GM18870 (cell line): ENCODE results near the gene DLST.

ENCODE experiments used
- ATAC-seq: cut with Tn5 transposase; IDR thresholded peaks from one replicate; pipeline ENCODE4 v1.9.1; 2021; ENCODE audit warnings: moderate library complexity; ENCODE audit not compliant: unreplicated experiment

DLST gene

DNA sequence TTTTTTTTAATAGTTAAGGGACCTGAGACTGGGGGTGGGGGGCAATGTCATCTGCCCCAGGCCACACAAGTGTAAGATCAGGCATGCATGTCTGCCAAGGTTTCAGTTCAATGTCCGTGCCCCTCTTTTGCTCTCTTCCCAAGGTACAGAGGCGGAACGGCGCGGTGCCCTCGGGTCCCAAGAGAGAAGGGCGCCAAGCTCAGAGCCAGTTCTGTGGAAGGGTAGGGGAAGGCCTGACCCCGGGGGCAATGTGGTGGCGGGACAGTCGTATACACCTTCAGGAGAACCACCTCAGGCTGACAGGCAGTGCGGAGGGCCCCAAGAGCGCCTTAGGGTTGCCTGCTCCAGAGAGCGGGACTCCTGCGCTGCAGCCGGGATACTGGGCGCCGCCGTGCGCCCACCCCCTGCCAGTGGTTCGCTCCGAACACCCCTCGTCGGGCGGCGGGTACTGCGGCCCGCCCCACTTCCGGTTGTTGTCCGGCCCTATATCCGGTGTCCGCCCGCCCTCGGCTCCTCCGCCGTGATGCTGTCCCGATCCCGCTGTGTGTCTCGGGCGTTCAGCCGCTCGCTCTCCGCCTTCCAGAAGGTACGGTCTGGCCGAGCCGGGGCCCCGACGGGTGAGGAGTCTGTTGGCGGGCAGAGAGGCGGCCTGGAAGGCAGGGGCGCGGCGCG, at the start of gene DLST:
DLST (plus strand) TSS at position 486 of the 672 bp plus-strand sequence; CDS start at position 524, 38 bp downstream.
- peak; percentile 67 for ATAC-seq

DNA sequence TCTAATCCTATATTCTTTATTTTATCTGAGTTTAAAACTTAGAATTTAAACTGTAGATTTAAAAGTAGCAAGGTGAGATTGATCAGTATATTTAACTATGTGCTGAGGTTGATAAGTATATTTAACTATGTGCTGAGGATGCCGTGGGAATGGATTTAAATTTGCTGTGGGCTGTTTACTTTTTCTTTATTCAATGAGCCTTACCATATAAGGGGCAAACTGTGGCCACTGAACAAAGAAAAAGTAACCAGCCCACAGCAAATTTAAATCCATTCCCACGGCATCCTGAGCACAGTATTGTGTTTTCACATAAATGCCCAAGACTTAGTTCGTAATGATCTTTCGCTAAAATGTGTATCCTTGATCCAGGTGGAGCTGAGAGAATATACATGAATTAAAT, 48.9 kb upstream of the DLST start:
- ATAC-seq: no peak

DNA sequence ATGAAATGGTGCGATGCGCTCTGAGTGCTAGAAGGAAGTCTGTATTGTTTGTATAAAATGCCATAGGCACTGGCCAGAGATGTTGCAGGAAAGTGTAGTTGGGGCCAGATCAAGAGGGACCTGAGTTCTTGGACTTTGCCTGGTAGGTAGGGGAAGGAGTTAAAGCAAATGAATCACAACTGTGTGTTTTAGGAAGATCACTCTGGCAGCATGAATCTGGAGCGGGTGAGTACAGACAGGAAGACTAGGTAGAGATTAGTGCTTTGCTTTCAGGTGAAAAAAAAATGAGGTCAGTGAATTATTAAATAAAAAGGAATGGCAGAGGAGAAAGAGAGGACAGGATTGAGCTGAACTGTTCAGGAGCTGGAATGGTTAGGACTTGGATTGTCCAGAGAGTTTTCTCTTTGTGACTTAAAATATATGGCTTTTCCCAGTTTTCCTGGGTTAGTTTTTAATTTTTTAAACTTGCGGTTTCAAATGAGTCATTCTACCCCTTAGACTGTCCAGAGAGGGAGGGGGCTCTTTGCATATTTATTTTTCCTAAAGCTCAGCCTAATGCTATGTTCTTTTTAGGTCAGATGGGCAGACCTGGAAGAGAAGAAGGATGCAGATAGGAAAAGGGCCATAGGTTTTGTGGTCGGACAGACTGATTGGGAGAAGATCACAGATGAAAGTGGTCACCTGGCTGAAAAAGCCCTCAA, 46.9 kb upstream of the DLST start:
- no peak for ATAC-seq

DNA sequence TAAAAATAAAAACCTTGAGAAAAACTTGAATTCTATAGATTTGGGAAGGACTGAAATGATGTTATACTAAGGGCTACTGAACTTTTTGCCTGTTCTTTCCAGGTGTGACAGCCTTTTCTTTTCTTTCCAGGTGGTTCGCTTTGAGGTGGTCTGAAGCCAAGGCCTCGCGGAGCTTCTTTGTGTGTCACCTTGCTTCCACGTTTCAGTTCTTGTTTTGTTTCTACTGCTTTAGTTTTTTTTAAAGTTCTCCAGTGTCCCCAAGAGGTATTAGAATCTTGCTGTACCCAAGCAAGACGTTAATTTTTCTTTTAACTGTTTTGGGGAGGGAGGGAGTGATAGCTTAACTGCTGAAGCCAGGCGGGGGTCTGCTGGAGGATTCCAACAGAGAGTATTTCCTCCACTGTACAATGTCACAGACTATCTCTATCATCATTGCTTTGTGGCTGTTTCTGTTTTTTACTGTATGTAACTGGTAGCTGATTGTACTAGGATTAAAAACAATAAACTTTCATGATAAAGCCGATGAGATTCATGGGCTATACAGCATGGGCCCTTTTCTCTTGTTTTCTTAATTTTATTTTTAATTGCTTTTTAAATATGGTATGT, 46.0 kb upstream of the DLST start:
- ATAC-seq: no peak

DNA sequence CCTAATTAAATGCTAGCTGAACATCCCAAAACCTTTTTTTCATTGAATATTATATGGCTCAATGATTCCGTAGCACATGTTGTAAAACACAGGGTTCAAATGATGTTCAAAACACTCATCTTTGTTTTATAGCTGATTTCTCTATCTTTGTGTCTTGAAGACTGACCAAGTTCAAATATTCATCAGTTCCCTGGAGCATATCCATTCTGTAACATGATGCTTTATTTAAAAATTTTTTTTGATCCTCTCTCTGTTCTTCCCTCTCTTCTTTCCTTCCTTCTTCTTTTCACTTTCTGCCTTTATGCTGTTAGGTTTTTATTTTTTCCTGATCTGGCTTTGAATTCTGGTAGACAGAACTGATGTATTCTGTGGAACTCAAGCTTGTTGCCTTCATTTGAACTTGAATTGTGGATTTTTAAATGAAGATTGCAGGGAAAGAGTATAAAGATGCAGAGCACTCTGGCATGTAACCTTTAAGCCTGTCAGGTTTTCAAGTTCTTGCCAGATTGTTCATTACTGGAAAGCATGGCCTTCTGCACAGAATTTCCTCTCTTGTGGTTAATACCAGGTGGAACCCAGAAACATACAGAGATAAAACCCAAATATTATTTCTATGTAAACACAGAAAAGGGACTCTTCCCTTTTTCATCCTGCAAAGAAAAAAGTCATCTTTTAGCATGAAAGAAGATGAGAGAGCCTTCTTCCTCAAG, 45.3 kb upstream of the DLST start:
- ATAC-seq: no peak

DNA sequence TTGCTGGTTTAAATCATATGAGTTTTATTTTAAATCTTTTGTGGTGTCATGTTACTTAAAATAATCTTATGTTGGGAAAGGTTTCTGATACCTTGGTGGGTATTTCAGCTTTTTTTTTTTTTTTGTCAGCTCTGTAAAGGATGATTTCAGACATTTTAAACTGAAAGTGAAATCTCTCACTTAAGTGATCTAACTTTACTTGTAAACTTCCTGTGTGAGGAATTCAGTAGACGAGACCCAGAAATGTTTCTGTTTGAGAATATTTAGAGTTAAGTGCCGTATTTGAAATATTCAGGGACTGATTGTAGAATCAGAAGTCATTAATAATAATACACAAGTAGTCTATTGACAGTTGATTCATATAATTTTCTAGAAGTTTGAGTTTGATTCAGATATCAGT, 43.5 kb upstream of the DLST start:
- no peak for ATAC-seq

DNA sequence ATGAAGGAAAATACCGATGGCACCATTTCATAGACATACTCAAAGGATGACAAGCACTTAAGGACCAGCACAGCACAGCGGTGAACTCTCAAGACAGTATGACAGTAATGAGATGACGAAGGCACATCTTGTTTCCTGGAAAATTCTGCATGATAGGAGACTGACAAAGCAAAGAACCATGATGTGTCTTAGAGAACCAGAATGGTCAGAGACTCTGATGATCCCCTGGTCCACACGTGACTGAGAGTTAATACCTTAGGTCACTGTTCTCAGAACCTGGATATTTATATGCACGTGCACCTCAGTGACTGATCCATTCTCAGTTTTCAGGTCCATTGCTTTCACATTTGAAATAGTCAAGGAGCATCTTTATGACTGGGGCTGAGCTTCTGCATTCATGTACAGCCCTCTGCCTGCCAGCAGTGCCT, 41.1 kb upstream of the DLST start:
- ATAC-seq: no peak

DNA sequence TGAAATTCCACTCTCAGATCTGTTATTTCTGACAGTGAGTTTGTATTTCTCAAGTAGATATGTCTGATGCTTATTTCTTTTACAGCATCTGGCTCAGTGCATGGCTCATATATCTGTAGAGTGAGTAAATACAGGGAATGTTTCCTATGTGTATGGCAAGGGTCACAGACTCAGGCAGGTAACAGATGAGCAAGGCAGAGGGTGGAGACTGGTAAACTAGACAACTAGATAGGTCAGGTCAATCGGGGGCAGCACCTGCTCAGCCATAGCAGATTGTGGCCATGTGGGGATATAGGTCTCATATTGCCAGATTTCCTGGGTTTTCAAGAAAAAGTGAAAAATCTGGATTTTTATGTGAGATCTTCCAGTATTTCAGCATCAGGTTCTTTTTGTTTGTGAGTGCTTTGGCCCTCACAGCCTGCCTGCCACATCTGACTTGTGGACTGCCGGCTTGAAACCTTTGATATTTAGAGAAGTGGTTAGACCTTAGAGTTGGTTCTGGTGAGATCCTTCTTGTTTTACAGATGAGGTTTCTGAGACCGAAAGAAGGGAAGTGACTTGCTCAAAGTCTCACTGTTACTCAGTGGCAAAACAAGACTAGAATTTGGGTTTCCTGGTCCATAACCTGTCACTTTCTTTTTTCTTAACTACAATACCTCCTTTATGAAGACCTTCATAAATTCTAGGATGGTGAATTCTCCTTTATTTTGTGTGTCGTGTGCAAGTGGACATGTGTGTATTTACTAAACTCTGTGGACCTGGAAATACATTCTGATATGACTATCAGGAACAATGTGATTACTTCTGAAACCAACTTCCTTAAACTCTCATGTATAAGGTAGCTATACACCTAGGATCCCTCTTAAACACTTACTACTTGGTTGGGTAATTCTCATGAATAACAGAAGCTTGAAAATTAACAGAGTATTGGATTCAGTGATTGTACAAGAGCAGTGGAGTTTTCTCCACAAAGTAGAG, 40.2 kb upstream of the DLST start:
- peak; percentile 74 for ATAC-seq

DNA sequence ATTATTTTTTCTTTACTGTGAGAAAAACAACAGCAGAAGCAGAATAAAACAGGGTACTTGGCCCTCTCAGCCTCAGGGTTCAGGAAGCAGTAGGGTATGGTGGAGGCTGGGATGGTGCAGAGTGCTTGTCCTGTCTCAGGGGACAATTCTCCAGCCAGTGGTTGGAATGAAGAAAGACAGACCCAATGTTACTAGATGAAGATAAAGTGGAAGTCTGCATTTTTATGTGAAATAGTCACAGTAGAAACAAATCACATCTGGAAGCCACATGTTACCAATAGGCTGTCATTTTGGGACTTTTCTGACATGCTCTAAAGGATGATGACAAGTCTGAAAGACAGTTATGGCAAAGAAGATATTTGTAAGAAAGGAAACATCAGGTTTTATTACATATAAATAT, 38.1 kb upstream of the DLST start:
- ATAC-seq: no peak

DNA sequence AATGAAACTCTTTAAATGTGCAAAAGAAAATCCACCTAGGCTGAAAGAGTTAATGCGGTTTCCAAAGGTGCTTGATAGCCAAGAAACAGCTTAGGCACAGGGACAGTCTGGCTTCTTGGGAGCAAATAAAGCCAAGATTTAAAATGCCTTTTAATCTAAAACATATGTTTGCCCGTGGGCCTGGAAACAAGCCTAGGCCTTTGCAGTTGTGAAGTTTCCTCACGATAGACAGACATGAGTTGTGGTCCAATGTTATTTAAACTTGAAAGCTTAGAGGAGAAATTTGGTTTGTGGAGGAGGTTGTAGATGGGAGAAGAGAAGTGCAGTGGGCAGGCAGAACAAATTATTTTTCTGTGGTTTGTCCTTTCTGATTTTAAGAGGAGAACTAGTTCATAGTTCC, 35.5 kb upstream of the DLST start:
- ATAC-seq: no peak

DNA sequence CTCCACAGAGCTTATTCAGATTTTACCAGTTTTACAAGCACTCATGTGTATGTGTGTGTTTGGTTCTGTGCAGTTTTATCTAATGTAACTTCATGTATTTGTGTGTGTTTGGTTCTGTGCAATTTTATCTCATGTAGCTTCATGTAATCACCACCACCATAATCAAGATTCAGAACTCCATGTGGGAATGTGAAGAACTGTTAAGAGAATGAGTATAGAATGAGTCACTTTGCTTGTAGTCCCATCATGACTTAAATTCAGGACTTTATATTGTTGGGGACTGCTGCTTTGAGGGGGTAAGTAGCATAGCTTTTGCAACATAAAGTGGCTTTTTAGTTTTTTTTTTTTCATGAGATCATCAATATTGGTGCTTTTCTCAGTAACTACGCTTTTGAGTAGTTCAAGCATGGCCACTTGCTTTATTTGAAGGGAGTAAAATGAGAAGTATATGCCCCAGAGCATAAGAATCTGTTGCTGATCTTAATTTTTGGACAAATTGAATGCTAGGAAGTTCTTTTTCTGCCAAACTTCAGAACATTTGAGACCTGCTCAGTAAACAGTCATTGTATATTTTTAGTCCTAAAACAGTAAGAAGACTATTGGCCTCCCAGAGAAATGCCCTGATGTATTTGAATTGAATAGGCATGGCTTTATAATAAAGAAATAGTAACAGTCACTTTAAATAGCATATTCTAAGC, 34.6 kb upstream of the DLST start:
- ATAC-seq: no peak

DNA sequence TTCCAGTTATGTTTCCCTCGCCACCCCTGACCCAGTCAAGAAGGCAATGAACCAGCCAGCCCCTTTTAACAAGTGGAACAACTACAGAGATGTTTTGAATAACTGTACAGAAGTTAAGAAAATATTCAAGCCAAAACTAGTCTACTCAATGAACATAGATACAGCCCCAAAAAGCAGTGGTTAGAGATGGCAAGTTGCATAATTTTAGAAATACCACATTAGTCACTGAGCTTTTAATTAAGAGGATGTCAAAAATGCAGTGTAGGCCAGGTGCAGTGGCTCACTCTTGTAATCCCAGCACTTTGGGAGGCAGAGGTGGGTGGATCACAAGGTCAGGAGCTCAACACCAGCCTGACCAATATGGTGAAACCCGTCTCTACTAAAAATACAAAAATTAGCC, 32.9 kb upstream of the DLST start:
- no peak for ATAC-seq

DNA sequence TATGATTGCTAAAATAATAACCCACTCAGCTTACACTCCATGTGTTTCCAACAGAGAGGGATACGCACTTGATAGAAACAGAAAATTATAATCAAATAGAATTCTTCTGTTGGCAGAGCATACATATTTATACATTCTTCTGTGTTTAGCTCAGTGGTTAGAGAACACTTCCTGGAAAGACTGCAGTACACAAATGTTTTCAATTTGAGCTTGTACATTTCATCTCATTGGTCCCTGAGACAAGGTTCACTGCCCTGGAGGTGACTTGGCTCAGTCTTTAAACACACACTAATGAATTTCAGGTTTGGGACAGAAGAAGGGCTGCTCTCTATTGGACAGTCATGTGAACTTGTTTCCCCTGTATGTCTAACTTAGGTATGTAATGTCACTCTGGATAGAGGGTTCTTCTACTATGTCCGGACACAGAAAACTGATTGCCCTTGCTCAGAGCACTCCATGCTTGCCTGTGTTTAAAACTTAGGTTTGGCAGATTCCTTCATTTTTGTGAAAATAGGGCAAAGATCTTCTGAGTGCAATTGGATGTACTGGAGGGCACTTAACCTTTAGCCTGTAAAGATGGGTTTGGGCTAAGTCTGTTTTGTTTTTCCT, 28.7 kb upstream of the DLST start:
- ATAC-seq: no peak

DNA sequence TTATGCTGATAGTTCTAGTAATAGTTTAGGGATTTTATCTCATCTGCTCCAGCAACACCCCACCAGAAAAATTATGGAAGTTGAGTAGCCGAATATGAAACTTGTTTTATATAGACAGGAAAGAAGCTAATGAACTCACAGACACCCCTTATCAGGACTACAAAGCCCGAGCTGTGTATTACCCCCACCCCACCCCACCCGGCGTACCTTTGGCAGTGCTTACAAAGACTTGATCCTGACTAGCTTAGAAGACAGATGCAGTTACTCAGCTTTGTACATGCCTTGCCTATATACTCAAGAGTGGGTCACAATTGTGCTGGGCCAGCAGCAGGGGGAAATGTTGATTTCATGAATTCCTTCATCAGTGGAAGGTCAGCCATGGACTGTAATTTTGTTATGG, 28.1 kb upstream of the DLST start:
- no peak for ATAC-seq

DNA sequence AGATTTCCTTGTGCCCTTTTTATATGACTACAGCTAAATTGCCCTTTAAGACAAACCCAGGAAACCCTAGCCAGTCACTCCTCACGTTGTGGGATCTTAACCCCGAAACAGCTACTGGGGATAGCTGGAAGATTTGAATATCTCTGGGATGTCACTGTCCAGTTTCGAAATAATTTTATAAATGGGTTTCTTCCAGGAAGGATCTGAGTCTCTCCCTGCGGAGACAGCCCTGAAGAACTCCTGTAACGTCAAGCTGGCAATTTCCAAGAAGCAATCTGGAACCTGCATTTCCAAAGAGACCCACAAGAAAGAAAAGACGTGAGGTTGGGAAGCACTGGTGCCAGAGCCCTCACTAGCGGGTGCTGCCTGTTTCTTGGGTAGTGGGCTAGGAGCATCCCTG, 26.7 kb upstream of the DLST start:
- no peak for ATAC-seq

DNA sequence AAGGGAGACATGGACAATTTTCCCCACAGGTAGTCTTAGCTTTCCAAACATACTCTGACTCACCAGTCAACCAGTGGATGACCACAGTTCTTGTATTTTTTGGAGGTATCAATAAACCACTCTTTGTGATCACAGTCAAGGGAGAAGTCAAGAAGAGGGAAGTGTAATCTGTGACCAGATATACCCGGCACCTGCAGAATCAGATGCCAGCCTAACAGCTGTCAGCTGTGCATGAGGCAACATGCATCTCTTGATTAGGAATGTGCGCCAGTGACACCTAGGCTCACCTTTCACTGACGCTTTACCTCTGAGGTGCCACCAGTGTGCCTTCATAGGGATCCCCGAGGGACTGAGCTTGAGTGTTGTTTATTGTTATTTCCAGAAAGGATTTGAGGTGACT, 25.8 kb upstream of the DLST start:
- ATAC-seq: no peak

DNA sequence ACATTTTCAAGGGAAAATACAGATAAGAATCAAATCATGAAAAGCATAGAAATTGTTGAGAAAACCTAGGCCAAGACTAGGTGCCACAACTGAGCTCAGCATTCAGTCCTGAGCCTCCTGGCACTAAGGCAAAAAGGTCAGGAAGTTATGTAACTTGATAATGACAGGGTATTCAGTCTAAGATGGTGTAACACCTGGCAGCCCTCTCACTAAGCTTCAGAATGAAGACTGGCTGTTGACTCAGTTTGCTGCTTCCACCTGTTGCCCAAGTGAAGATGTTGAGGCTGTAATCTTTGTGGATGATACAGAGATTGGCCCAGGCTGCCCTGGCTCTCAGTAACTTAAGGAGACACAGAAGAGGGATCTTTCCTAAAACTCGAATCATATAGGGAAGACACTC, 25.4 kb upstream of the DLST start:
- ATAC-seq: no peak

DNA sequence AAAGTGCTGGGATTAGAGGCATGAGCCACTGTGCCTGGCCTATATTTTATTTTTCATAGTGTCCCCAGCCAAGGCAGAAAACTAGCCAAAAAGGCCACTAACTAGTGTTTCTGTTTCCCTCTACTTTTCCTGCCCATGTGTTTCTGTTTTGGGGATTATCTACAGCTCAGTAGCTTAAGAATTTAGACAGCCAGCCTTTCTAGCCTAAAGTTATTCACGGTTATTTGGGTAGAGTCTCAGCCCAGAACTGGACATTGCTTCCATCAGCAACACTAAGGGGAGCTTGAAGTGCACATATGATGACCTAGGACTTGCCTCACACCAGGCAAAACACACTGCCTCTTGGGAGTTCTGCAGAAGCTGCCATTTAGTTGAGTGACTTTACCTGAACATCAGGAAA, 23.7 kb upstream of the DLST start:
- ATAC-seq: no peak

DNA sequence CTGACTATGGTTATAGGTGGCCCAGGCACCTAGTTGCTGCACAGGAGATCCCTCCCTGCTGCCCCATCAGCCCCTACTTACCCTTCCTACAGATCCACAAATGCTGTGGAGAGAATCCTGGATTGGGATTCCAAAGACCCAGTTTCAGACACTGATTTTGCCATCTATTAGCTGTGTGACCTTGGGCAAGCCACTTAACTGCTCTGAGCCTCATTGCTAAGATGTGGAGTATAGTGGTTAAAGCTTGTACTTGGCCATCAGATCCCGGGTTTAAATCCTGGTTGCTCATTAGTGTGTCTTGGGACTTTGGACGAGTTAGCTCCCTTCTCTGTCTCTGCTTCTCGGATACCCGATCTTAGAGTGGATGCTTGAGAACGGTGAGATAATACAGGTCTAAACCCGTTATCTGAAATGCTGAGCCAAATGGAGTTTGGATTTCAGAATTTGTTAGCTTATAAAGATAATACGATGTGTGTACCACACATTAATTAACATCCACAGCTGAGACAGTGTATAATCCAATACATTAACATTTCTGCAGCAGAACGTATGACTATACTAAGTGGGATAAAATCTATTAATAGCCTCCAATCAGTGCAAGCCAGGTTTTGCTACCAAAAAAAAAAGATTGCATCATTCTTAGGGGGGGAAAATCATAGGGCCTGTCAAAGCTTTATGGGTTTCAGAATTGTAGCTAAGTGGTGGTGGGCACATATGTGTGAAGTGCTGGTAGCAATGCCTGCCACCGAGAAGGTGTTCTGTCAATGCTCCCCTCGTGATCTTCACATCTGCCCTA, 21.8 kb upstream of the DLST start:
- no peak for ATAC-seq
